Femur (tissue), 1 donor: ENCODE measurements around the gene FAM187B.
"Not testable (repeated sequence)": the region's sequence is repeated elsewhere in the genome, so short reads cannot be mapped to it uniquely, and the experiment has no call there.

Experiments
- DNase-seq: peaks from one replicate; pipeline ENCODE4 v3.0.0-alpha.2; 2017

FAM187B gene

DNA sequence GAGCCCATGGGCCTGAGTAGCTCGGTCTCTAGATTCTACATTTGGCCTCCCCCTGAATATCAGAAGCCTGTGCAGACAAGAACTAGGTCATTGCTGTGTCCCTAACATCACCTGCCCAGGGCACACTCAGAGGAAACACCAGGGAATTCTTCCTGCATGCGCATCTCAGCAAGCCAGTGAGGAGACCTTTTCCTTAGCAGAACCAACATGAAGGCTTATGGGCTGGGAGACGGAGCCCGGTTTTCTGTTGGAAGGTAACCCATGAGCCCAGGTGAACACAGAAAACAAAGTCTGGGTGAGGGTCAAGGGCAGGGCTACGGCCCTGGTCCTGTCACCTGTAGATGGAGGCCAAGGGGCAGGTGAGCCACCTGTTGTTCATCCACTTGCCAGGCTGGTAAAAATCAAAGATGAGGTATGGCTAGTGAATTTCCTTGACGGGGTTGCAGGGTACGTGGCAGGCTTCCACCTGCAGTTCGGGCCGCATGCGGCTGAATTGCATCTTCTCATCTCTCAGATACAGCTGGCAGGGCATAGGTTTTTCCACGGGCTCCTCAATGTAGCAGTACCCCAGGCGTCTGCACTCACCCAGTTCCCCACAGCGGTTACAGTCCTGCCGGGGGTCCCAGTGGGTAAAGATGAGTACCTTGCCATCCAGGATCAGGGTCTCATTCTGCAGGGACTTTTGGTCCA is 3.6 kb upstream of the FAM187B start:
- no peak for DNase-seq

DNA sequence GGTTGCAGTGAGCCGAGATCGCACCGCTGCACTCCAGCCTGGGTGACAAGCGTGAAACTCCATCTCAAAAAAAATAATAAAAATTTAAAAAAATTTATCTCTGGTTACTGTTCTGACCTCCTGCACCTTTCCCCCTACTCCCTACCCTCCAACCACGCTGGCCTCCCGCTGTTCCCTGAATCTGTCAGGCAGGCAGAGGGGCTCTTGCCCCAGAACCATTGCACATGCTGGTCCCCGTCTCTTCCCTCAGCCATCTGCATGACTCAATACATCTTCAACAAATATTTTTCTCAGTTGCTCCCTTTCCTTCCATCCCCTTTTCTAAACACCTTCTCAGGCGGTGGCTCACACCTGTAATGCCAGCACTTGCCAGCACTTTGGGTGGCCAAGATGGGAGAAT is 1.1 kb upstream of the FAM187B start:
- no peak for DNase-seq

DNA sequence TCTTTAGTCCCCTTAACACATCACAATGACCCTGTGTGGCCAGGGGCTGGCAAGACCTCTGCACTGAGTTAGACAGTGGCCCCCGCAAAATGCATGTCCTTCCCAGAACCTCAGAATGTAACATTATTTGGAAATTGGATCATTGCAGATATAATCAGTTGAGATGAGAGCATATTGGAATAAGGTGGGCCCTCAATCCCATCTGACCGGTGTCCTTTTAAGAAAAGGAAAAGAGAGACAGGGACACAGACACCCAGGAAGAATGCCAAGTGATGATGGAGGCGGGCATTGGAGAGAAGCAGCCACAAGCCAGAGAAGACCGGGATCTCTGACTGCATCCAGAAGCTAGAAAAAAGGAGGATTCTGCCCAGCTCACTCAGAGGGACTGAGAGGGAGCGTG is 1.8 kb downstream of the FAM187B start:
- DNase-seq = no peak

DNA sequence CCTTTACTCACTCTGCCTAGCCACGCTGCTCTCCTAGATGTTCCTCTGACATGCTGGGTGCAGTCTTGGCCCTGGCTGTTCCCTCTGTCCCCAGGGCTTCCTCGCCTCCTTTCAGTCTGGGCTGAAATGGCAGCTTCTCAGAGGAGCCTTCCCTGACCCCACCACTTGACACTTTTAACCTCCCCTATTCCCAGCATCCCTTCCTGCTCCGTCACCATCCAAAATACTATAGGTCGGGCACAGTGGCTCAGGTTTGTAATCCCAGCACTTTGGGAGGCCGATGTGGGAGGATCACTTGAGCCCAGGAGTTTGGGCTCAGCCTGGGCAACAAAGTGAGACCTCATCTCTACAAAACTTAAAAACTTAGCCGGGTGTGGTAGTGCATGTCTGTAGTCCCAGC is 2.6 kb downstream of the FAM187B start:
- DNase-seq = no peak

DNA sequence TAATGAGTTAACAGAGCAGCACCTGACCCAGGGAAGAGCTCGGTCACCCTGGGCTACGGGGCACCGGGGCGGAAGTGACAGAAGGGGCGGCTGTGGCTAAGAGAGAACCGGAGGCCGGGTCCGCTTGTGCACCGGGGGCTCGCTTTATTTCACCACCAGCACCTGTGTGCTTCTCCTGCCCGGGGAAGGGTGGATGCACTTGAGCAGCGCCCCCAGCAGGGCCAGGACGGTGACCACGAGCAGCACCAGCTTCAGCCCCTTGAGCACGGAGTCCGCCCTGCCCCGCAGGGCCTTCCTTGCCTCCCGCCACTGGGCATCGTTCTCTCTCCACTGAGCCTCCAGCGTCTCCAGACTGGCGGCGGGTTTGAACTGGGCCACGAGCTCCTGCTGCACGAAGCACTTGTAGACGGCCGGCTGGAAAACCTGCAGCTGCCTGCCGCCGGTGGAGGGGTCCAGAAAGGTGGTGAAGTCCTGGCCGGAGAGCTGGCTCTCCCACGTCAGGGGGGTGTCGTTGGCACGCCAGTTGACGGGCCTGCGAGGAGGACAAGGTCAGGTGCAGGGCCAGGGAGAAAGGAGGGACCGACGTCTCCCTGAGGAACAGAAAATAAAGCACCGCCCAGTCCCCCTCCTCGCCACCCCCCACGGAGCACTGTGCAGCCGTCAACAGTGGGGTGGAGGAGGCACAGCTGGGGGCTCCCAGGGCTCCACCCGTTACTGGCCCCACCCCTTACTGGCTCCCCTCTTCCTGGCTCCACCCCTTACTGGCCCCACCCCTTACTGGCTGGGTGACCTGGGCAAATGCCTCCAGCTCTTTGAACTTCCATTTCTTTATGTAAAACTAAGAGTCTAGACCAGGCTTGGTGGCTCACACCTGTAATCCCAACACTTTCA is 3.6 kb downstream of the FAM187B start:
- peak; percentile 28 for DNase-seq

DNA sequence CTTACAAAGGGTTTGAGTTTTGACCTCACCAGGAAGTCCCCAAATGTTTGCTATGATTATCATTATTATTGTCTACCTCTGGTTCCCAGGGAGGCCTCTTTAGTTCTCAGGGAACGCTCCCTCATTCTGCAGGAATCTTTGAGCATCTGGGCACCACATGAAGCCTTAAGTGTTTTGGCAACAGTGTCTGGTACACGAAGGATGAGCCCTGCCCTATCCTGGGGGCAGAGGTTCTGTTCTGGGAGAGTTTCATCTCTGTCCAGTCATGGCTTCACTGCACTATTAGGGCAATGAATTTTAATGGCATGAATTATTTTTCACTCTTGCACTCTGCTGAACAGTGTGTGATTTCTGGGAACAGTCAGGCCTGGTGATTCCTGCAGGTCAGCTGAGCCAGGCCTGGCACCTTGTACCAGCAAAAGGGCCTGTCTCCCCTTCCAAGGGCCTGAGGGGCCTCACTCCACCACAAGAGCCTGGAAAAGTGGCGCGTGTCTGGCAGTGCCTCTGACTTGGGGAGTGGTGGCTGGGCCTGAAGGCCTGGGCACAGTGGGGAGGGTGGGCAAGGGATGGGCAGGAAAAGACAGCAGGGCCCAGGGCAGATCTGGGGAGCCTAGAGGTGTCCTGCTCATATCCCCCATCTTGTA is 4.6 kb downstream of the FAM187B start:
- no peak for DNase-seq

DNA sequence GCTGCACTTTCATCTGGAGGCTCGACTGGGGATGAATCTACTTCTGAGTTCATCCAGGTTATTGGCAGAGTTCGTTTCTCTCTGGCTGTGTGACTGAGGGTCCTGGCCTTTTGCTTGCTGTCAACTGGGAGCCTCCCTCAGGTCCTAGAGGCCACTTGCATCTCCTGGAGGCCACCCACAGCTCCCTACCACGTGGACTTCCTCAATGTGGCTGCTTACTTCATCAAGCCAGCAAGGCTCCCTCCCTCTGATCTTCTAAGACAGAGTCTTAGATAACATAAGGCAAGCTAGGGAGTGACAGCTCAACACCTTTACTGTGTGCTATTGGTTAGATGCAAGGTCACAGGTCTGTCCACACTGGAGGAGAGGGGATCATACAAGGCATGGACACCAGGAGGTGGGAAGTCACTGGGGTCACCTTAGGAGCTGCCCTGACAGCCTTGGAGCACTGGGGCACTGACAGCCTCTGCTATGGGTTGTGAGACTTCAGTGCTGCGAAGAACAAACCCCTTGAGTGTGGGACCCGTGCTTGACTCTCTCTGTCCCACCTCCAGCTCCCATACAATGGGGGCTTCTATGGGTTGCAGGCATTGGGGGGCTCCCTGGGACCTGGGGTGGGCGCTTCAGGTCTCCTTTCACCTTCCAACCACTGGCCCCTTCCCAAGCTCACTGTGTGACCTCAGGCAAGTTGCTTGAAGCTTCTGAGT is 5.3 kb downstream of the FAM187B start:
- DNase-seq = no peak

DNA sequence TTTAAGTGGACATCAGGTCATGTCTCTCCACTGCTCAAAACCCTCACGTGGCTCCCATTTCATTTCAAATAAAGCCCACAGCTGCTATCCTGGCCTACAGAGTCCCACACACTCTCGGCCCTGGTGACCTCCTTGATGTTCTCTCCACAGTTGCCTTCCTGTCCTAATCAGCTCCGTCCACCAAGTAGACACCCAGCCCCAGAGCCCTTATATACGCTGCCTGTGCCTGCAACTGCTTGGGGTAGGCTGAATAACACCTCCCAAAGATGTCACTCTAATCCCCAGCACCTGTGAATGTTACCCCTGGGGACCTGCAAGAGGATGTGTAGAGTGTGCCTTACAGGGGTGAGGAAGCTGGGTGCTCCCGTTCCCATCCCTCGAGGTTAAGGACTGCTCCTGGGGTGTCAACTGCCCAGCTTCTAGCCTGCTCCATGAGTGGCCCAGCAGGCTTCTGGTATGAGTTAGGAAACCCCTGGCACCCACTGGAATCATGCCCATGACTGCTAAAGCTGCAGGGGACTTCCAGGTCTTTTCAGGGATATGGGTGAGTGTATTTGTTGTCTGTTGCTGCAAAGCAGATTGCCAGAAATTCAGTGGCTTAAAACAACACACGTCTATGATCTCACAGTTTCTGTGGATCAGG is 6.0 kb downstream of the FAM187B start:
- no peak for DNase-seq

DNA sequence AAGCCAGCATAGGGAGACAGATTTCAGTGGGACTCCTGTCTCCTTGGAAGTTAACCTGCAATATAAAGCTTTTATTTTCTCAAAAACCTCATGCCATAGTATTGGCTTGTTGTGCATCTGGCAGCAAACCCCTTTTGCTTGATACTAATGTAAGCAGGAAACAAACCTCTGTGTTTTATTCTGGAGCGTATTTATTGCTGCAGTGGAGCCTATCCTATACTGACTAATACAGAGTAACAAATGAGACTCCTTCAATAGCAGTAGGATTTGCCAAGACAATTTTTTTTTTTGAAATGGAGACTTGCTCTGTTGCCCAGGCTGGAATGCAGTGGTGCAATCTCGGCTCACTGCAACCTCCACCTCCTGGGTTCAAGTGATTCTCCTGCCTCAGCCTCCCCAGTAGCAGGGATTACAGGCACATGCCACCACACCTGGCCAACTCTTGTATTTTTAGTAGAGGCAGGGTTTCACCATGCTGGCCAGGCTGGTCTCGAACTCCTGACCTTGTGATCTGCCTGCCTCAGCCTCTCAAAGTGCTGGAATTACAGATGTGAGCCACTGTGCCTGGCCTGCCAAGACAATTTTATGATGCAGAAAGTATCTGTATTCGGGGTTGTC is 7.5 kb downstream of the FAM187B start:
- not testable (repeated sequence) for DNase-seq

DNA sequence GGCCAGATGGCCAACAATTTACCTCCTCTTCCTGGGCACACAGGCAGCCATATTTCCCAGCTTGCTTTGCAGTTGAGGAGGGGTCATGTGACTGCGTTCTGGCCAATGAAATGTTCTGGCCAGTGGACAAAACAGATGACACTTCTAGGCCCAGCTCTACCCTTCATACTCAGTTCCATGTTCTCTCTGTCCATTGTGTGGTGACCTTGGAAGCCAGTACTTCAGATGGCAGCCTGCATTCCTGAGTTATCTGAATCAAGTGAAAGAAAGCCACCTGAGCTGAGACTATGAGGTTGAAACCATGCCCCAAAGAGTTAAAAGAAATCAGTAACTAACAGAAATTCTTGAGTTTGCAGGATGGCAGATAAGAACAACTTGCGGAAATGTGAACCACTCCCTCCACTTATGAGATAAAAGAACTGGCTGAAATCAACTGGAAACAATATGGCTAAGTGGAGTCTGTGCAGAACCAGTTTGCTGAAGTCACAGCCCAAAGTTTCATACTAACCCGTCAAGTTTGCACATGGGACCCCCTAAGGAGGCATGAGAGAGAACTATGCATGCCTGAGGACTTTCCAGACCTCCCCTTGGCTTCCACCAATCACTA is 8.1 kb downstream of the FAM187B start:
- DNase-seq = no peak

DNA sequence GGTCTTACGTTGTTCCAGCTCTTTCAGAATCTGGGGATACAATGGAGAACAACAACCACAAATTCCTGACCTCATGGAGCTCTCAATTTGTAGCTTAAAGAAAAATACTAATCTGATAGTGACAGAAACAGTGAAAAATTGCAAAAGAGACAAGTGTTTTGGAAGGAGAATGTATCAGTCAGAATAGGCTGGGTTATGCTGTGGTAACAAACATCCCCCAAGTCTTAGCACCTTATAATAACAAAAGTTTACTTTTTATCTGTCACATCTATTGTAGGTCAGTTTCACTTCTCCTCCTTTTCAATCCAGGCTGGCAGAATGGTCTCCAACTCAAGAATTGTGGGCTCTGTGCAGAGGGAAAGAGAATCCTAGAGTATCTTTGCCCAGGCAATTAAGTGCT is 9.5 kb downstream of the FAM187B start:
- DNase-seq = no peak

DNA sequence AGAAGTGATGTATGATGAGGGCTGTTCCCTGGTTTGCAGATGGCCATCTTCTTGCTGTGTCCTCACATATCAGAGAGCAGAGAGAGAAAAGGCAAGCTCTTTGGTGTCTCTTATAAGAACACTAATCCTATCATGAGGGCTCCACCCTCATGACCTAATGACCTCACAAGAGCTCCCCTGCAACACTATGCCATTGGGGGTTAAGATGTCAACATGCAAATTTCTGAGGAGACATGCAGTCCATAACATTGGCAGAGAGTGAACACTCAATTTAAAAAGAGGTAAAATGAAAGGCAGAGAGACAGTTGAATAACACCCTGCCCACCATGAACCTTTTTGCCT is 10.9 kb downstream of the FAM187B start:
- DNase-seq = no peak

DNA sequence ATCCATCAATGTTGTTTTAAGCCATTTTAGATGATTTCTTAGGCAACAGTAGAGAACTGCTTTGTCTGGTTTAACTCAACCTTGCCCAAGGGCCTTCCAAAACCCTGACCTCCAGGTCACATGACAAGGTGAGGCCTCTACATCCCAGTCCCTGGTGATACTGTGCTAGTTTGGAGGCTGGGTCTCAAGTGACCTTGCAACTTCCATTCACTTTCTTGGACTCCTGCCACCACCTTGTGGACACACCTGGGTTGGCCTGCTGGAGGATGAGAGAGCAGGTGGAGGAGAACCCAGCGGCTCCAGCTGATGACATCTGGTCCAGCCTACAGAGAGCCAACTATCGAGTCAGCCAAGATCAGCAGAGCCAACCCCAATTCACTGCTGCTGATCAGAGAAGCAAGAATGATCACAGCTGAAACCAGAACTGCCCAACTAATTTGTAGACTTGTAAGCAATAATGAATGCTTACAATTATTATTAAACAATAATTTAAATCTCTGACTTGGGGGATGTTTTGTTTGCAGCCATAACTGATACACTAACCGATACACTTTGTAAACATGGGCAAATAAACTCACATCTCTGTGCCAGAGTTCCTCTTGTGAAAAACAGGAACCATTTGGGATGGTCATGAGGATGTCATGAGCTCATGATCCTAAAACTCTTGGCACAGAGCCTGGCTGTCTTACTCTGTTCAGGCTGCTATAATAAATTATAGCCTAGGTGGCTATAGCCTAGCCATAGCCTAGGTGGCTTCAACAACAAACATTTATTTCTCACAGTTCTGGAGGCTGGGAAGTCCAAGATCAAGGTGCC is 11.5 kb downstream of the FAM187B start:
- no peak for DNase-seq

DNA sequence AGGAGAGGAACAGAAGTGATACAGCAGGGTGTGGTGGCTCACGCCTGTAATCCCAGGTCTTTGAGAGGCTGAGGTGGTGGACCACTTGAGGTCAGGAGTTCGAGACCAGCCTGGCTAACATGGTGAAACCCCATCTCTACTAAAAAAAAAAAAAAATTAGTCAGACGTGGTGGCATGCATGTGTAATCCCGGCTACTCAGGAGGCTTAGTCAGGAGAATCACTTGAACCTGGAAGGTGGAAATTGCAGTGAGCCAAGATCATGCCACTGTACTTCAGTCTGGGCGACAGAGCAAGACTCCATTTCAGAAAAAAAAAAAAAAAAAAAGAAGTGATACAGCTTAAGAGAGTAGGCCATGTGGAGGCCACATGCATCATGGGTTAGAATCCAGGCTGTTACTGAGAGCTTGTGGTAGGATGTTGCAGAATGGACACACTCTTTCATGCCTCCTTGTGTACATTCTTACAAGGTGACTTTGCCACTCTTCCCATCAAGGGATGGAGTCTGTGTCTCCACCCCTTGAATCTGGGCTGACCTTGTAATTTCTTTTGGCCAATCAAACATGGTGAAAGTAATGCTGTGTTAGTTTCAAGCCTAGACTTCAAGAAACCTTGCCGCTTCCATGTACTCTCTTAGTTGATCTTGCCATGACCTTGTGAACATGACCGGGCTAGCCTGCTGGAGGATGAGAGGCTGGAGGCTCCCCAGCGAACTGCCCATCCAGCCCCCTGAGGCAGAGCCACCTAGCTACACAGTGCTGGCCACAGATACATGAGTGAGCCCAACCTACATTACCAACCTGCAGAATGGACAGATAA is 12.3 kb downstream of the FAM187B start:
- no peak for DNase-seq

DNA sequence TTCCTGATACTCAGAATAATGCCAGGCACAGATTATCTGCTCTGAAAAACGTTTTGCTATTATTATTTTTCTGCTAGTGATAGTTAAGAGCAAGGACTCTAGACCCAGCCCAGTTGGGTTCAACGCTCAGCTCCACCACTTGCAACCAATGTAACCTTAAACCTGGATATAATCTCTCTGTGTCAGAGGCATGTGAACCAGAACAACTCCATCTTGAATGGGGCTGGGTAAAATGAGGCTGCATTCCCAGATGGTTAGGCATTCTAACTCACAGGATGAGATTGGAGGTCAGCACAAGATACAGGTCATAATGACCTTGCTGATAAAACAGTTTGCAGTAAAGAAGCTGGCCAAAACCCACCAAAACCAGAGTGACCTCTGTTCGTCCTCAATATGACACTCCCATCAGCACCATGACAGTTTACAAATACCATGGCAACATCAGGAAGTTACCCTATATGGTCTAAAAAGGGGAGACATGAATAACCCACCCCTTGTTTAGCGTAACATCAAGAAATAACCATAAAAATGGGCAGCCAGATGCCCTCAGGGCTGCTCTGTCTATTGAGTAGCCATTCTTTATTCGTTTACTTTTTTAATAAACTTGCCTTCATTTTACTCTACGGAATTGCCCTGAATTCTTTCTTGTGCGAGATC is 13.6 kb downstream of the FAM187B start:
- no peak for DNase-seq

DNA sequence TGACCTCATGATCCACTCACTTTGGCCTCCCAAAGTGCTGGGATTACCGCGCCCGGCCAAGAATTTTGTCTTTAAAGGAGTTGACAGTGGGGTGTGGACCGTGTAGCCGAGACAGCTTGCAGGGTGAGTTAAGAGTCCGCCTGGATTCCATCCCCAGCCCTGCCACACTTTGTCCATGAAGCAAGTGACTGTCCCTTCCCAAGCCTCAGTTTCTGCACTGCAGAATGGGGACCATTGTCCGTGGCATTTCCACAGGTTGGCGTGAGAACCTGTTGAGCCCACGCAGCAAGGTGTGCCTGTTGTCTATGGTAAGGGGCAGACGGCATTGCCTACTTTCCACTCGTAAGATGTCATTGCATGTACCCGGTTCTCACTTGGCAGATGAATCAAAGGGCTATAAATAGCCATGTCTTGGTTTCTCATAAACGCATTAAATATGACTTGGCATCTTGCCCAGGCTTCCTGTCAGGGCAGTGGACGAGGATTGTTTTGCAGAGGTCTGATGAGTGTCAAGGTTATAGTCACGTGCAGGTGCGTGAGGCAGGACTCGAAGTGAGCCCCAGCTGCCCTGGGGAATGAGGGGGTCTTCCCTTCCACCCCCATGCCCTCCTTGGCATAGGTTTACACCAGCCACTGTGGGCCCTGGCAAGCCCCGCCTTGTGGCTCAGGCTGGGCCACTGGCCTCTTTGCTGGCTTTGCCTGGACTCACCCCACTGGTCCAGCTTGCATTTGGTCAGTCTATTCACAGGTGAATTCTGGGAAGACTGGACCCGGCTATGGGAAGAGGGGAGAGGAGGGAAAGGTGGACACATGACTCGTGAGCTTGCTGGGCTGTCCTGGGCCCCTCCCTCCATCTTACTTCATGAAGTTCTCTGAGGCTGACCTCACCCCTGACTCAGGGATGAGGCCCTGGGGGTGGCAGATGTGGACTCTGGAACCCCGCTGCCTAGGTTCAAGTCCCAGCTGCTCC is 14.6 kb downstream of the FAM187B start:
- DNase-seq = peak; percentile 57

DNA sequence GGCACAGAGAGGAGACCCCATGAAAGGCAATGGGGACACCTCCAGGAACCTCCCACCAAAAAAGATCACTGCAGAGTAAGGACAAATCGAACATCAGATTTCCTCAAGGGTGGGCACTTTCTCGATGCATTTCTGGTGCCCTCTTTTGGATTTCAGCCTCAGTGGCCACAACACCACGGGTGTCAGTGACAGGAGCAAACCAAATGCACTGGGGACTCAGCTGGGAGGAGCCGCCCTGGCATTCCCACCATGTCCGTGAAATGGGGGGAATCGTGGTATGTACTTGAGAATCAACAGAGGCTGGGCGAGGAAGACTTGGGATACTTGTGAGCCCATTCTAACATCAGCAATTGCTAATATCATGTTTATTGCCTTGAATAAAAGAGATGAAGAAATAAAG is 16.3 kb downstream of the FAM187B start:
- no peak for DNase-seq

DNA sequence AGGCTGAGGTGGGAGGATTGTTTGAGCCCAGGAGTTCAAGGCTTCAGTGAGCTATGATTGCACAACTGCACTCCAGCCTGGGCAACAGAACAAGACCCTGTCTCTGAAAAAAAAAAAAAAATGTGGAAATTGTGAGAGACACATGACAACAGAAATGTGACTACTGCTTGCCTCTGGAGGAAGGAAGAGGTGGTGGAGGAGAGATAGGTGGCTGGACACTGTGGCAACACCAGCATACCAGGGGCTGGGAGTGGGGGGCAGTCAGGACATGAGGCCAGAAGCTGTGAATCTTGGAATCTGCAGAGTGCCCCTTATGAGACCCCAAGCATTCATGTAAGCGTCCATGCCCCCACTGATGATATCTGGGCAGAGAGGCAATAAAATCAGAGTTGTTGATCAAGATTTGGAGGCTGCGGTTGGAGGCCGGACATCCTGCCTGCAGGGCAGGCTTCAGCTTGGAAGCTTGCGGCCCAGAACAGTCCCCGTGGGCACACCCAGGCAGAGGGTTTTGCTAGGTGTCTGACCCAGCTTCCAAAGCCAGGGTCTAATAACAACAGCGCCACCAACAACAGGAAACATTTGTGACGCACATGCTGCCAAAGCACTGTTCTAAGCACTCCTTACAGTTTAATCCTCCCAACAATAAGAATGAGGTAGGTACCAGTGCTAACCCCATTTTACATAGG is 16.9 kb downstream of the FAM187B start:
- peak; percentile 28 for DNase-seq
